ENCODE results near the gene APOA1.

- TF ChIP-seq CTCF (IDR thresholded peaks at IDR 0.05; ENCODE audit: low read depth, low read length) (no peak), POLR2A (IDR thresholded peaks at IDR 0.05; ENCODE audit: extremely low read depth, insufficient read length) (no peak), MYC (IDR thresholded peaks at IDR 0.05; ENCODE audit: low read depth, low read length) (no peak)
These were observed 5.5 kb upstream of the APOA1 start for GRCh38 chr11:116842909-116843308.
